GM21526 (cell line): ENCODE results near the gene PJA2.

Experiments
- ATAC-seq: cut with Tn5 transposase; IDR thresholded peaks from one replicate; pipeline ENCODE4 v1.9.1; 2021; ENCODE audit warnings: moderate library complexity; ENCODE audit not compliant: unreplicated experiment, low FRiP score

PJA2 gene

GRCh38 chr5:109408991-109409843 lies 557 bp downstream of the PJA2 start:
- ATAC-seq = peak; percentile 33

GRCh38 chr5:109407913-109408312 lies 1.9 kb downstream of the PJA2 start:
- ATAC-seq = no peak

GRCh38 chr5:109406719-109407118 lies 3.1 kb downstream of the PJA2 start:
- no peak for ATAC-seq

- no peak for ATAC-seq
Observed at GRCh38 chr5:109404428-109404960, 5.3 kb downstream of the PJA2 start.

GRCh38 chr5:109403469-109403868 lies 6.3 kb downstream of the PJA2 start:
- no peak for ATAC-seq

GRCh38 chr5:109399092-109399759 lies 10.5 kb downstream of the PJA2 start:
- ATAC-seq = no peak

GRCh38 chr5:109396965-109397364 lies 12.8 kb downstream of the PJA2 start:
- no peak for ATAC-seq

- no peak for ATAC-seq
Observed at GRCh38 chr5:109394806-109395205, 15.0 kb downstream of the PJA2 start.

GRCh38 chr5:109390188-109390587 lies 19.6 kb downstream of the PJA2 start:
- no peak for ATAC-seq

GRCh38 chr5:109388407-109388806 lies 21.4 kb downstream of the PJA2 start:
- no peak for ATAC-seq

GRCh38 chr5:109387408-109387974 lies 22.3 kb downstream of the PJA2 start:
- ATAC-seq = no peak

GRCh38 chr5:109378095-109378494 lies 31.7 kb downstream of the PJA2 start:
- no peak for ATAC-seq

- ATAC-seq = no peak
Observed at GRCh38 chr5:109374625-109375024, 35.1 kb downstream of the PJA2 start.

GRCh38 chr5:109373932-109374331 lies 35.8 kb downstream of the PJA2 start:
- no peak for ATAC-seq

GRCh38 chr5:109370343-109370742 lies 39.4 kb downstream of the PJA2 start:
- no peak for ATAC-seq

GRCh38 chr5:109365653-109366052 lies 44.1 kb downstream of the PJA2 start:
- no peak for ATAC-seq

- ATAC-seq = no peak
Observed at GRCh38 chr5:109364977-109365376, 44.8 kb downstream of the PJA2 start.

- no peak for ATAC-seq
Observed at GRCh38 chr5:109359642-109360041, 50.1 kb downstream of the PJA2 start.

- no peak for ATAC-seq
Observed at GRCh38 chr5:109357807-109358206, 52.0 kb downstream of the PJA2 start.

GRCh38 chr5:109354761-109355160 lies 55.0 kb downstream of the PJA2 start:
- no peak for ATAC-seq
